ENCODE data around the gene PIEZO2.

PIEZO2 gene

DNA sequence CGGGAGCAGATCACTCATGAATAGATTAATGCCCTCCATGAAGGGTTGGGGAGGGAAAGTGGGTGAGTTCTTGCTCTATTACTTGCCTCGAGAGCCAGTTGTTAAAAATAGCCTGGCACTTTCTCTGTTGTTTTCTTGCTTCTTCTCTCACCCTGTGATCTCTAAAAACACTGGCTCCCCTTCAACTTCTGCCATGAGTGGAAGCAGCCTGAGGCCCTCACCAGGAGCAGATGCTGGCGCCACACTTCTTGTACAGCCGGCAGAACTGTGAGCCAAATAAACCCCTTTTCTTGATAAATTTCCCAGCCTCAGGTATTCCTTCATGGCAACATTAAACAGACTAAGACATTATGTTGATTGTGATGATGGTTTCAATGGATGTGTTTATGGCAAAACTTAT lies 307.0 kb downstream of the PIEZO2 start:
- H3K18ac ChIP-seq (ENCODE audit: low read depth in 1 of 2, low read length in 2 of 2): no peak overlapping the region
- no peak overlapping the region for H2BK12ac ChIP-seq (ENCODE audit: low read length in 2 of 2)
- H3K9ac ChIP-seq (ENCODE audit: low read length): no peak overlapping the region
- H3K27ac ChIP-seq (ENCODE audit: low read length, poor library complexity, severe bottlenecking): no peak overlapping the region
- no peak overlapping the region for H2BK120ac ChIP-seq (ENCODE audit: low read depth, low read length)
- 98% methylated on average over 3 of the region's 4 CpGs for WGBS
- no peaks in the 10 kb centered on the region for H3K79me1 ChIP-seq (replicated peaks; ENCODE audit: low read length, poor library complexity, severe bottlenecking)
- no peak overlapping the region for H3K23ac ChIP-seq (ENCODE audit: low read length in 2 of 2)
- no peak overlapping the region for H4K91ac ChIP-seq (ENCODE audit: low read length)
- no peak overlapping the region for H3K4me3 ChIP-seq (ENCODE audit: insufficient read depth in 1 of 2, low read depth in 1 of 2, low read length in 2 of 2)
- no peak overlapping the region for H3K4me2 ChIP-seq (ENCODE audit: low read length, poor library complexity, severe bottlenecking)
- no peak for DNase-seq
- no peaks in the 10 kb centered on the region for H3K4me1 ChIP-seq (ENCODE audit: control insufficient read depth, insufficient read depth, low read depth, low read length)
- H3K4ac ChIP-seq (ENCODE audit: low read depth in 1 of 2, low read length in 2 of 2): no peak overlapping the region
- H2BK5ac ChIP-seq (ENCODE audit: low read depth, low read length, poor library complexity, severe bottlenecking): no peak overlapping the region
- no peak overlapping the region for H2AK5ac ChIP-seq (ENCODE audit: low read length, severe bottlenecking)
- no peak overlapping the region for H2BK15ac ChIP-seq (ENCODE audit: low read depth, poor library complexity, severe bottlenecking)
- no peaks in the 10 kb centered on the region for H3K27me3 ChIP-seq (ENCODE audit: control insufficient read depth in 1 of 2, insufficient read depth in 1 of 2, low read length in 2 of 2)
- H2AFZ ChIP-seq (ENCODE audit: low read depth, low read length): no peak overlapping the region
- no peak overlapping the region for H4K8ac ChIP-seq (ENCODE audit: low read length)
- H3K36me3 ChIP-seq (ENCODE audit: control insufficient read depth in 1 of 2, insufficient read depth in 2 of 2, low read depth in 1 of 2, low read length in 2 of 2): no peaks in the 10 kb centered on the region
- no peak overlapping the region for H3K14ac ChIP-seq (ENCODE audit: low read length in 2 of 2)
- H3K9me3 ChIP-seq (ENCODE audit: control insufficient read depth, low read length): no peaks in the 10 kb centered on the region

DNA sequence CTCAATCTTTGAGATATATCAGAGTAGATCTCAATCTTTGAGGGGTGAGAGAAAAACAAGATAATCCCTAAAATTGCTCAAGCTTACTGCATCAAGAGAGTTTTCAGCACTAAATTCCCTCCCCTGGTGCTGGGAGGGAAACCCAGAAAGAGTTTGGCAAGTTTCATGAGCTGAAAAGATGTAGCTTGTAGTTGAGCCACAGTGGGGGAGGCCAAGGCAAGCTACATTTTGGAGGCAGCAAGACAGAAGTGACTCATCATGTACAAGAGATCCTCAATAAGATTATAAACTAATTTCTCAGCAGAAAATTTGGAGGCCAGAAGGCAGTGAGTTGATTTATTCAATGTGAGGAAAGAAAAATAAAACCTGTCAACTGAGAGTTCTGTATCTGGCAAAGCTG lies 308.2 kb downstream of the PIEZO2 start:
- Histone ChIP-seq H3K4ac (ENCODE audit: low read depth in 1 of 2, low read length in 2 of 2) (no peak overlapping the region), H3K4me1 (ENCODE audit: control insufficient read depth, insufficient read depth, low read depth, low read length) (no peaks in the 10 kb centered on the region), H3K36me3 (ENCODE audit: control insufficient read depth in 1 of 2, insufficient read depth in 2 of 2, low read depth in 1 of 2, low read length in 2 of 2) (no peaks in the 10 kb centered on the region), H2AFZ (ENCODE audit: low read depth, low read length) (no peak overlapping the region), H3K9me3 (ENCODE audit: control insufficient read depth, low read length) (no peaks in the 10 kb centered on the region), H3K27ac (ENCODE audit: low read length, poor library complexity, severe bottlenecking) (no peak overlapping the region), H4K91ac (ENCODE audit: low read length) (no peak overlapping the region), H3K14ac (ENCODE audit: low read length in 2 of 2) (no peak overlapping the region), H3K27me3 (ENCODE audit: control insufficient read depth in 1 of 2, insufficient read depth in 1 of 2, low read length in 2 of 2) (no peaks in the 10 kb centered on the region), H3K4me2 (ENCODE audit: low read length, poor library complexity, severe bottlenecking) (no peak overlapping the region), H2BK120ac (ENCODE audit: low read depth, low read length) (no peak overlapping the region), H2BK5ac (ENCODE audit: low read depth, low read length, poor library complexity, severe bottlenecking) (no peak overlapping the region), H4K8ac (ENCODE audit: low read length) (no peak overlapping the region), H3K4me3 (ENCODE audit: insufficient read depth in 1 of 2, low read depth in 1 of 2, low read length in 2 of 2) (no peak overlapping the region), H3K79me1 (replicated peaks; ENCODE audit: low read length, poor library complexity, severe bottlenecking) (no peaks in the 10 kb centered on the region), H2BK12ac (ENCODE audit: low read length in 2 of 2) (no peak overlapping the region), H3K23ac (ENCODE audit: low read length in 2 of 2) (no peak overlapping the region), H2AK5ac (ENCODE audit: low read length, severe bottlenecking) (no peak overlapping the region), H3K9ac (ENCODE audit: low read length) (no peak overlapping the region), H2BK15ac (ENCODE audit: low read depth, poor library complexity, severe bottlenecking) (no peak overlapping the region), H3K18ac (ENCODE audit: low read depth in 1 of 2, low read length in 2 of 2) (no peak overlapping the region)
- DNase-seq: peak; percentile 54

DNA sequence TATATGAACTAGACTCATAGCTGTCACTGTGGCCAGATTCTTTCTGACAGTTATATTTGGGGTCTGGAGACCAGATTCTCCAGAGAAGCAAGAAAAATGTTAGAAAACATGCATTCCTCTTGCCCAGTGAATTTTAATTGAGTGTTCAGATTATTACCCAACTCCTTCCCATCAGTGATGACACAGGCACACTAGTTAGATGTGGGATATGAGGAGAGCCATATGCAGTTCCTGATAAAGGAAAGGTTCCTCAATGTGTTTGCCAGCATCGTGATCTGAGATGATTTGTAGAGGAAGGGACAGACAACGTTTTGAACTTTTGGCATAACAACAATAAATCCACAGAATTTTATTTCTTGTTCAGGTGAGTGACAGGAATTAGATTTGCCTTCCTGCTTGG lies 308.6 kb downstream of the PIEZO2 start:
- no peak overlapping the region for H3K9ac ChIP-seq (ENCODE audit: low read length)
- DNase-seq: peak; percentile 25
- no peak overlapping the region for H3K4me3 ChIP-seq (ENCODE audit: insufficient read depth in 1 of 2, low read depth in 1 of 2, low read length in 2 of 2)
- H3K4me1 ChIP-seq (ENCODE audit: control insufficient read depth, insufficient read depth, low read depth, low read length): no peaks in the 10 kb centered on the region
- no peaks in the 10 kb centered on the region for H3K27me3 ChIP-seq (ENCODE audit: control insufficient read depth in 1 of 2, insufficient read depth in 1 of 2, low read length in 2 of 2)
- H3K4me2 ChIP-seq (ENCODE audit: low read length, poor library complexity, severe bottlenecking): no peak overlapping the region
- no peaks in the 10 kb centered on the region for H3K9me3 ChIP-seq (ENCODE audit: control insufficient read depth, low read length)
- no peak overlapping the region for H3K18ac ChIP-seq (ENCODE audit: low read depth in 1 of 2, low read length in 2 of 2)
- no peak overlapping the region for H2BK12ac ChIP-seq (ENCODE audit: low read length in 2 of 2)
- H2AFZ ChIP-seq (ENCODE audit: low read depth, low read length): no peak overlapping the region
- no peak overlapping the region for H3K23ac ChIP-seq (ENCODE audit: low read length in 2 of 2)
- H2BK5ac ChIP-seq (ENCODE audit: low read depth, low read length, poor library complexity, severe bottlenecking): no peak overlapping the region
- no peak overlapping the region for H2BK15ac ChIP-seq (ENCODE audit: low read depth, poor library complexity, severe bottlenecking)
- no peaks in the 10 kb centered on the region for H3K79me1 ChIP-seq (replicated peaks; ENCODE audit: low read length, poor library complexity, severe bottlenecking)
- H2AK5ac ChIP-seq (ENCODE audit: low read length, severe bottlenecking): no peak overlapping the region
- H3K14ac ChIP-seq (ENCODE audit: low read length in 2 of 2): no peak overlapping the region
- no CpG with 5 or more reads among the region's 2 CpGs for WGBS
- no peak overlapping the region for H4K8ac ChIP-seq (ENCODE audit: low read length)
- H3K27ac ChIP-seq (ENCODE audit: low read length, poor library complexity, severe bottlenecking): no peak overlapping the region
- H3K4ac ChIP-seq (ENCODE audit: low read depth in 1 of 2, low read length in 2 of 2): no peak overlapping the region
- H3K36me3 ChIP-seq (ENCODE audit: control insufficient read depth in 1 of 2, insufficient read depth in 2 of 2, low read depth in 1 of 2, low read length in 2 of 2): no peaks in the 10 kb centered on the region
- no peak overlapping the region for H2BK120ac ChIP-seq (ENCODE audit: low read depth, low read length)
- H4K91ac ChIP-seq (ENCODE audit: low read length): no peak overlapping the region

DNA sequence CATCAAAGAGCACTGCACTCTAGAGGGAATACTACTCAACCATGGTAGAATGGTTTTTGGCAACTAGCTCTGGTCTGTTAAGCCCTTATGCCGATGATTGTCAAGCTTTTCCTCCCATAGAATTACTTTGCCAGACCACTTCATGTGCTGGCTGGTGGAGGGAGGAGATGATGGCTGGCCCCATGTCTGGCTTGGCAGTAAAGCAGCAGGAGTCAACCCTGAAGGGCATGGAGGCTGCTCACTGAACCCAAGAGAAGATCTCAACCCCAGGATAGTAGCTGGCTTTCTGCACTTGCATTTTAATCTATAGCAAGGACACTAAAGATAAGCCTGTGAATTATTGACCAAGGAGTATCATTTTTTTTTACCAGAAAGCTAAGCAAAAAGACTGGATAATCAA lies 309.9 kb downstream of the PIEZO2 start:
- no peak overlapping the region for H3K14ac ChIP-seq (ENCODE audit: low read length in 2 of 2)
- no peak overlapping the region for H3K4ac ChIP-seq (ENCODE audit: low read depth in 1 of 2, low read length in 2 of 2)
- no peak overlapping the region for H2AFZ ChIP-seq (ENCODE audit: low read depth, low read length)
- H2BK12ac ChIP-seq (ENCODE audit: low read length in 2 of 2): peak overlapping the region in 1 of 2 experiments; percentile 57
- no peaks in the 10 kb centered on the region for H3K36me3 ChIP-seq (ENCODE audit: control insufficient read depth in 1 of 2, insufficient read depth in 2 of 2, low read depth in 1 of 2, low read length in 2 of 2)
- DNase-seq: no peak
- no peak overlapping the region for H2BK5ac ChIP-seq (ENCODE audit: low read depth, low read length, poor library complexity, severe bottlenecking)
- no peak overlapping the region for H4K91ac ChIP-seq (ENCODE audit: low read length)
- H3K4me2 ChIP-seq (ENCODE audit: low read length, poor library complexity, severe bottlenecking): no peak overlapping the region
- no peaks in the 10 kb centered on the region for H3K27me3 ChIP-seq (ENCODE audit: control insufficient read depth in 1 of 2, insufficient read depth in 1 of 2, low read length in 2 of 2)
- H2BK120ac ChIP-seq (ENCODE audit: low read depth, low read length): no peak overlapping the region
- no peaks in the 10 kb centered on the region for H3K4me1 ChIP-seq (ENCODE audit: control insufficient read depth, insufficient read depth, low read depth, low read length)
- no peaks in the 10 kb centered on the region for H3K79me1 ChIP-seq (replicated peaks; ENCODE audit: low read length, poor library complexity, severe bottlenecking)
- H4K8ac ChIP-seq (ENCODE audit: low read length): no peak overlapping the region
- 100% methylated on average over 1 of the region's 1 CpG for WGBS
- peak overlapping the region in 1 of 2 experiments; percentile 74 for H3K18ac ChIP-seq (ENCODE audit: low read depth in 1 of 2, low read length in 2 of 2)
- H3K23ac ChIP-seq (ENCODE audit: low read length in 2 of 2): no peak overlapping the region
- no peaks in the 10 kb centered on the region for H3K9me3 ChIP-seq (ENCODE audit: control insufficient read depth, low read length)
- H2BK15ac ChIP-seq (ENCODE audit: low read depth, poor library complexity, severe bottlenecking): no peak overlapping the region
- H2AK5ac ChIP-seq (ENCODE audit: low read length, severe bottlenecking): no peak overlapping the region
- H3K27ac ChIP-seq (ENCODE audit: low read length, poor library complexity, severe bottlenecking): no peak overlapping the region
- no peak overlapping the region for H3K9ac ChIP-seq (ENCODE audit: low read length)
- H3K4me3 ChIP-seq (ENCODE audit: insufficient read depth in 1 of 2, low read depth in 1 of 2, low read length in 2 of 2): no peak overlapping the region

All from mesenchymal stem cell (in vitro differentiated cells and primary cell).